B cell (primary cell): Measurements from ENCODE around the gene TBX15. TPM values are rescaled to one million over a fixed set of nuclear protein-coding genes. Genes with fewer than 3 reads are reported as not detected.

Experiments
- ATAC-seq: fragments of 200-7000 bp; cut with Tn5 transposase; one replicate; pipeline ENCODE4 v1.10.0; 2021; ENCODE audit warnings: low read depth, mild to moderate bottlenecking, moderate number of reproducible peaks, moderate library complexity
- CTCF ChIA-PET: fragments of 350-600 bp; sonication (Branson Sonifier 250); formaldehyde crosslinking; loops from one replicate; lab custom pipeline; 2021; ENCODE audit warnings: antibody characterized with exemption, inconsistent platforms; lab: Charles Lee
- POLR2A ChIA-PET: fragments of 350-600 bp; sonication (Branson Sonifier 250); formaldehyde crosslinking; loops from one replicate; lab custom pipeline; 2021; ENCODE audit warnings: antibody characterized with exemption; lab: Charles Lee
- DNase-seq: peaks from one replicate; pipeline ENCODE4 v3.0.0; 2013
- H2AFZ ChIP-seq: 2 replicates; pipeline ENCODE4 v1.6.1; 2012; ENCODE audit warnings: mild to moderate bottlenecking, low read depth, low read length; ENCODE audit not compliant: insufficient read depth, poor library complexity, severe bottlenecking
- H3K27ac ChIP-seq, 2 donors: 1 replicate in 1 of 2; 2 replicates in 1 of 2; pipeline ENCODE4 v1.5.1; 2012 to 2013; ENCODE audit warnings: low read length in 2 of 2, mild to moderate bottlenecking in 2 of 2, moderate library complexity in 1 of 2
- H3K27me3 ChIP-seq, 4 experiments: fragments of 200-600 bp in 1 of 4; sonication (generic) in 1 of 4; replicated peaks in 1 of 4; 1 replicate in 2 of 4; 2 replicates in 2 of 4; pipeline versions ENCODE4 v1.6.1 to v1.7.0; 2013 to 2016; ENCODE audit warnings: low read length in 3 of 4, mild to moderate bottlenecking in 2 of 4, mixed read lengths in 1 of 4, moderate library complexity in 1 of 4; ENCODE audit not compliant: insufficient read depth in 4 of 4, control insufficient read depth in 3 of 4; ENCODE audit errors: control extremely low read depth in 1 of 4
- H3K36me3 ChIP-seq, 2 experiments: replicated peaks in 1 of 2; 1 replicate in 1 of 2; 2 replicates in 1 of 2; pipeline versions ENCODE4 v1.6.1 to v1.7.1; 2013; ENCODE audit warnings: low read length in 1 of 2; ENCODE audit not compliant: insufficient read depth in 2 of 2, control insufficient read depth in 1 of 2; ENCODE audit errors: control extremely low read depth in 1 of 2, extremely low read depth in 1 of 2
- H3K4me1 ChIP-seq, 2 donors: fragments of 200-600 bp in 1 of 2; sonication (generic) in 1 of 2; 1 replicate in 1 of 2; 2 replicates in 1 of 2; pipeline versions ENCODE4 v1.5.1 to v1.6.1; 2013 to 2017; ENCODE audit warnings: low read length in 2 of 2; ENCODE audit not compliant: control insufficient read depth in 2 of 2, insufficient read depth in 2 of 2
- H3K4me2 ChIP-seq: replicated peaks from 2 replicates; pipeline ENCODE3; 2012; ENCODE audit warnings: mild to moderate bottlenecking, low read depth, low read length; ENCODE audit not compliant: poor library complexity, severe bottlenecking
- H3K4me3 ChIP-seq, 5 experiments: fragments of 200-600 bp in 1 of 5; sonication (generic) in 1 of 5; 1 replicate in 3 of 5; 2 replicates in 2 of 5; pipeline versions ENCODE4 v1.5.1 to v1.7.0; 2011 to 2016; ENCODE audit warnings: low read length in 4 of 5, mild to moderate bottlenecking in 4 of 5, low read depth in 2 of 5, control low read depth in 1 of 5, moderate library complexity in 1 of 5; ENCODE audit not compliant: insufficient read depth in 1 of 5; ENCODE audit errors: control extremely low read depth in 1 of 5, extremely low read depth in 1 of 5
- H3K79me2 ChIP-seq: fragments of 200-600 bp; sonication (generic); one replicate; pipeline ENCODE4 v1.6.0; 2016; ENCODE audit warnings: low read length; ENCODE audit not compliant: control insufficient read depth, insufficient read depth
- H3K9ac ChIP-seq: fragments of 200-600 bp; sonication (generic); 2 replicates; pipeline ENCODE4 v1.6.1; 2017; ENCODE audit warnings: mild to moderate bottlenecking, low read length, moderate library complexity
- H3K9me3 ChIP-seq, 3 donors: one replicate each; pipeline versions ENCODE4 v1.6.1 to v1.7.1; 2013; ENCODE audit warnings: low read length in 2 of 3; ENCODE audit not compliant: control insufficient read depth in 2 of 3, insufficient read depth in 1 of 3; ENCODE audit errors: control extremely low read depth in 1 of 3
- H4K20me1 ChIP-seq: 2 replicates; pipeline ENCODE4 v1.6.0; 2012; ENCODE audit warnings: mild to moderate bottlenecking, low read length; ENCODE audit not compliant: insufficient read depth, control insufficient read depth, poor library complexity, severe bottlenecking
- H3K27ac Mint-ChIP-seq: one replicate; pipeline ENCODE4 v1.8.0; 2021; ENCODE audit warnings: mixed read lengths
- H3K27me3 Mint-ChIP-seq: one replicate; pipeline ENCODE4 v1.8.0; 2021; ENCODE audit warnings: mixed read lengths
- H3K4me1 Mint-ChIP-seq: one replicate; pipeline ENCODE4 v1.8.0; 2021; ENCODE audit warnings: mixed read lengths
- H3K4me3 Mint-ChIP-seq: one replicate; pipeline ENCODE4 v1.8.0; 2021; ENCODE audit warnings: mixed read lengths
- H3K9me3 Mint-ChIP-seq: one replicate; pipeline ENCODE4 v1.8.0; 2022; ENCODE audit warnings: mixed read lengths; ENCODE audit not compliant: insufficient read depth
- CTCF ChIP-seq: fragments of 200-600 bp; IDR thresholded peaks from one replicate; pipeline ENCODE4 v1.8.0; 2022; ENCODE audit warnings: antibody characterized with exemption, mild to moderate bottlenecking
- EZH2 ChIP-seq: IDR thresholded peaks from 2 replicates; pipeline ENCODE4 v1.6.1; 2012; ENCODE audit warnings: borderline replicate concordance, low read depth, mild to moderate bottlenecking, moderate library complexity, low read length; ENCODE audit not compliant: insufficient read depth, poor library complexity, severe bottlenecking
- WGBS: methylation state at CpG from one replicate; pipeline ENCODE4 v1.1.5; 2013; ENCODE audit warnings: missing lambda C conversion rate; ENCODE audit not compliant: insufficient coverage; 5-methylcytosine and 5-hydroxymethylcytosine counted together
- intact Hi-C: fragments of 100-400 bp; cut with micrococcal nuclease; formaldehyde crosslinking; loops from one replicate; pipeline ENCODE4 v1.10.0; 2022
- polyA plus RNA-seq: library from polyadenylated mRNA; depleted of rRNA; stranded (reverse); fragments of >200 nt; gene quantifications from 2 replicates; pipeline ENCODE4 v1.2.3, GENCODE V29; 2012
- total RNA-seq, 2 donors: library from RNA; stranded (reverse); fragments of 120-200 nt in 1 of 2; gene quantifications; 1 replicate in 1 of 2; 2 replicates in 1 of 2; pipeline versions ENCODE4 v1.2.3 to v1.2.4, GENCODE V29; 2013 to 2022

TBX15 gene
- total and polyA plus RNA-seq, 2 donors (not counting 1 experiment from before 2014, with no cell fraction given) = 0.03 to 0.15 TPM

DNA sequence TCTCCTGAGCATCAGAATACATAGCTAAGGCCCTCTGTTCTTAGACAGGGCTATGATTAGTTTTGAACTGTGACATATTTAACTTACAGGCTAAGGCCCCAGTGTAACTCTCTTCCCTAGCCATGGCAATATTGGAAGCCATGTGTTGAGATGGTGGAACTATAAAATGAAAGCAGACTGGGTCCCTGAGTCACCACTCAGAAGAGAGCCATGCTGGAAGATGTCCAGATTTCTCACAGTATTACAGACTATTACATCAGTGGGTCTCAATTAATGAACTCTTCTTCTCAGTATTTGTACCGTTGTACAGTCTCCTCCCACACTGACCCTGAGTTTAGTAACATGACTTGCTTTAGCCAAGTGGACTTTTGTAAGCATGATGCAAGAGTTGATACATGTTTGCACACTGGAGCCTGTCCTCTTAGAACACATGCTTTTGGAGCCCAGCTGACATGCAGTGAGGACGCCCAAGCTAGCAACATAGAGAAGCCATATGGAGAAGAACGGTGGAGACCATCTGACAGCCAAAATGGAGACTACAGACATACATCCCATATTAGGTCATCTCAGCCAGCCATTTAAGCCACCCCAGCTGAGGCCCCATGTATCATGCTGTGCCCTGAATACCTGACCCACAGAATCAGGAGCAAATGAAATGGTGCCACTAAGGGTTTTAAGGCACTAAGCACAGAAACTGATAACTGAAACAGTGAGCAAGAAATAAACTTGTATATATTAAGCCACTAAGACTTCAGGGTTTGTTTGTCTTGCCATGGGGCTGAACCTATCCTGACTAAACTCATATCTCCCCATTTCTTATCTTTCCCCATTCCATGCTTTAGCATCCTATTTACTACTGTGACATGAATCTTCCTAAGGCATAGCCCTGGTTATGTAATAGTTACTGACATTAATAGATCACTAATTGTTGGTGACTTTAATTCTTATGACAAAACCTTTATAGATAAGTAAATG, 24.4 kb downstream of the TBX15 start:
- no peak overlapping the region for H3K4me3 ChIP-seq
- H3K4me2 ChIP-seq = no peak overlapping the region
- ChIA-PET CTCF (no interaction called here), POLR2A (no interaction called here)
- H3K9ac ChIP-seq = no peak overlapping the region
- no peak overlapping the region for H3K4me3 Mint-ChIP-seq
- ATAC-seq (no peak), DNase-seq (no peak)
- no peak overlapping the region for H3K27ac ChIP-seq
- no peaks in the 10 kb centered on the region for H4K20me1 ChIP-seq
- no peaks in the 10 kb centered on the region for H3K9me3 Mint-ChIP-seq
- H3K4me1 Mint-ChIP-seq = peaks cover 27% of the 10 kb centered on the region
- no peaks in the 10 kb centered on the region for H3K79me2 ChIP-seq
- H3K9me3 ChIP-seq = peaks cover 0 to 1% (median 0%) of the 10 kb centered on the region in 3 donors
- H2AFZ ChIP-seq = no peak overlapping the region
- H3K4me1 ChIP-seq = peaks cover 18 to 22% of the 10 kb centered on the region in 2 donors
- intact Hi-C loops = no loop called here
- 100% methylated on average over 2 of the region's 3 CpGs for WGBS
- H3K27ac Mint-ChIP-seq = no peak overlapping the region
- peaks cover 0 to 2% (median 0%) of the 10 kb centered on the region in 4 experiments for H3K27me3 ChIP-seq
- TF ChIP-seq EZH2 = no peak
- no peak for TF ChIP-seq CTCF
- no peaks in the 10 kb centered on the region for H3K36me3 ChIP-seq
- peaks cover 3% of the 10 kb centered on the region for H3K27me3 Mint-ChIP-seq

DNA sequence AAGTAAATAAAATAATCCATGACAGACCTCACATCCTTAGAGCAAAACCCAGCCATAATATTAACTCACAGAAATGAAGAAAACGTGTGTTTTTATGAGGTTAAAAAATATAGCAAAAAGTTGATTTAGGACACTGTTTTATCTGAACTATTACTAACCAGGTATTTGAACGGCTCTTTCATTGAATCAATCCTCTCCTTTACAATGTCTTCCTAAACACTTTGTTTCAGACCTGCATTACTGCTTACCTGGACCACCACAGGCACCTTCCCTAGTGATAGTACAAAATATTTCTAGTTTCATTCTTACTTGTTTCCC, 25.0 kb downstream of the TBX15 start:
- ChIA-PET POLR2A (no interaction called here), CTCF (no interaction called here)
- Mint-ChIP-seq H3K27ac (no peak overlapping the region), H3K4me3 (no peak overlapping the region), H3K4me1 (peaks cover 30% of the 10 kb centered on the region), H3K27me3 (peaks cover 3% of the 10 kb centered on the region), H3K9me3 (no peaks in the 10 kb centered on the region)
- TF ChIP-seq EZH2 (no peak), CTCF (no peak)
- WGBS = no CpG with 5 or more reads among the region's 2 CpGs
- H3K27me3 ChIP-seq = peaks cover 0 to 2% (median 0%) of the 10 kb centered on the region in 4 experiments
- H3K27ac ChIP-seq = no peak overlapping the region
- H3K4me3 ChIP-seq = no peak overlapping the region
- no peak overlapping the region for H3K4me2 ChIP-seq
- DNase-seq (no peak), ATAC-seq (no peak)
- H3K9me3 ChIP-seq = peaks cover 0 to 1% (median 0%) of the 10 kb centered on the region in 3 donors
- H3K4me1 ChIP-seq = peaks cover 18 to 22% of the 10 kb centered on the region in 2 donors
- no peak overlapping the region for H3K9ac ChIP-seq
- H3K79me2 ChIP-seq = no peaks in the 10 kb centered on the region
- intact Hi-C loops = no loop called here
- no peaks in the 10 kb centered on the region for H4K20me1 ChIP-seq
- no peak overlapping the region for H2AFZ ChIP-seq
- H3K36me3 ChIP-seq = no peaks in the 10 kb centered on the region
